Endodermal cell (in vitro differentiated cells): Measurements from ENCODE around the gene DUSP2. TPM values are rescaled to one million over a fixed set of nuclear protein-coding genes. Genes with fewer than 3 reads are reported as not detected.

Experiments
- DNase-seq: peaks from one replicate; pipeline ENCODE4 v3.0.0-alpha.2; 2017
- H3K27ac ChIP-seq: 2 replicates; pipeline ENCODE4 v1.5.1; 2013; ENCODE audit warnings: mild to moderate bottlenecking, low read depth, low read length, moderate library complexity
- H3K27me3 ChIP-seq: 2 replicates; pipeline ENCODE4 v1.6.1; 2013; ENCODE audit warnings: mild to moderate bottlenecking, low read length, moderate library complexity; ENCODE audit not compliant: insufficient read depth, control insufficient read depth, poor library complexity, severe bottlenecking
- H3K36me3 ChIP-seq: 2 replicates; pipeline ENCODE4 v1.7.0; 2013; ENCODE audit warnings: mild to moderate bottlenecking, low read length, moderate library complexity; ENCODE audit not compliant: control insufficient read depth, insufficient read depth
- H3K4me1 ChIP-seq: one replicate; pipeline ENCODE4 v1.7.0; 2013; ENCODE audit warnings: low read length; ENCODE audit not compliant: control insufficient read depth, insufficient read depth
- H3K4me3 ChIP-seq: 2 replicates; pipeline ENCODE4 v1.5.1; 2013; ENCODE audit warnings: mild to moderate bottlenecking, low read length, moderate library complexity
- H3K9ac ChIP-seq: 2 replicates; pipeline ENCODE4 v1.6.1; 2013; ENCODE audit warnings: mild to moderate bottlenecking, low read length, moderate library complexity; ENCODE audit not compliant: poor library complexity, severe bottlenecking; ENCODE audit errors: extremely low read depth
- H3K9me3 ChIP-seq: 2 replicates; pipeline ENCODE4 v1.6.1; 2013; ENCODE audit warnings: mild to moderate bottlenecking, low read length, moderate library complexity; ENCODE audit not compliant: control insufficient read depth
- H3K27ac Mint-ChIP-seq: 2 replicates; pipeline ENCODE4 v1.8.0; 2020; ENCODE audit warnings: mixed read lengths
- H3K27me3 Mint-ChIP-seq: 2 replicates; pipeline ENCODE4 v1.8.0; 2021; ENCODE audit warnings: mild to moderate bottlenecking, mixed read lengths; ENCODE audit not compliant: insufficient read depth
- H3K36me3 Mint-ChIP-seq: 2 replicates; pipeline ENCODE4 v1.8.0; 2020; ENCODE audit warnings: low read depth, mixed read lengths
- H3K4me1 Mint-ChIP-seq: 2 replicates; pipeline ENCODE4 v1.8.0; 2020; ENCODE audit warnings: mixed read lengths
- H3K4me3 Mint-ChIP-seq: 2 replicates; pipeline ENCODE4 v1.8.0; 2020; ENCODE audit warnings: mild to moderate bottlenecking, moderate library complexity, mixed read lengths
- H3K9me3 Mint-ChIP-seq: 2 replicates; pipeline ENCODE4 v1.8.0; 2020; ENCODE audit warnings: mild to moderate bottlenecking, mixed read lengths
- CTCF ChIP-seq: fragments of 200-600 bp; sonication (generic); conservative IDR thresholded peaks from 2 replicates; pipeline ENCODE4 v1.5.0; 2021; ENCODE audit warnings: antibody characterized with exemption, mild to moderate bottlenecking
- WGBS, 2 experiments: methylation state at CpG; one replicate each; pipeline versions ENCODE4 v1.1.5 to v1.1.7; 2013; ENCODE audit warnings: missing lambda C conversion rate in 2 of 2, mixed read lengths in 1 of 2; ENCODE audit not compliant: insufficient coverage in 1 of 2, insufficient read length in 1 of 2; 5-methylcytosine and 5-hydroxymethylcytosine counted together
- total RNA-seq, 2 donors: library from RNA; stranded (reverse); fragmentation: NEBNext Ultra II Directional in 1 of 2; extraction: Animal tissue kit (Norgen Biotek cat#: 25700) in 1 of 2; gene quantifications; 2 replicates in 1 of 2; 3 replicates in 1 of 2; pipeline ENCODE4 v1.2.1, GENCODE V29; 2021

Gene DUSP2
- total RNA-seq, 2 donors from 2014 or later = 1.6 to 2.2 TPM

DNA sequence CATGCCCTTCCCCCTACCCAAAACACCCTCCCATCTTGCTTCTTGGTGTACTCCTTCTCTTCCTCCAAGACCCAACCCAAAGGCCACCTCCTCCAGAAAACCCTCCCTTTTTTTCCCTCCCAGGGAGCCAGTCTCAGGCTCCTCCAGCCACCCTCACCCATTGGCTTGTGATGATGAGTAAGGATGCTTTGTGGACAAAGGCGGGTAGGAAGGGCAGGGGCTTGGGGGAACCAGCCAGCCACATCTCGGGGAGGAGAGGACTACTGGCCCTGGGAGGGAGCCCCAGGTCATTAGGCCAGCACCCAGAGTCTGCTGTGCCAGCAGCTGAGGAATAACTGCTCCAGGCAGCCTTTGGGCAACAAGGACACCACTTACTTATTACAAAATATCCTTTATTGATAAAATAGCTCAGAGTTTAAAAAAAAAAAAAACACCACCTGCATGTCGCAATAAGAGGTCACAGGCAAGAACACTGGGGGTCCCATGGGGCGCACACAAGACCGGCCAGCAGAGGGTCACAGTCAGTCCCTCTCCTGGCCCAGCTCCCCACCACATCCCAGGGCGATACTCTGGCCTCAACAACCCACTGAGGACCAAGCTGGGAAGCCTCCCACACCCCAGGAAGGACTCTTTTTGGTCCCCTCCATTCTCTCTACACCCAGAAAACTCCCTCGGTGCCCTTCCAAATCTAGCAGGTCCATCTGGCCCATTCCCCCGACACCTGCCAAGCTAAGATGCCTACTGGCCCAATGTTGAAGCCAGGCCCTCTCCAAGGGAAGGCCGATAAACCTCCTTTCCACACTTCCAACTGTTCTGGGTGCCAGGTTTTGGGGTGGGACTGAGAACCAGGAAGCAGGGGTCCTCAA is 32.5 kb downstream of the DUSP2 start:
- Histone ChIP-seq H3K9me3 (no peaks in the 10 kb centered on the region), H3K27me3 (peaks cover 19% of the 10 kb centered on the region), H3K9ac (no peak overlapping the region), H3K27ac (no peak overlapping the region), H3K36me3 (no peaks in the 10 kb centered on the region), H3K4me1 (peaks cover 8% of the 10 kb centered on the region), H3K4me3 (no peak overlapping the region)
- Mint-ChIP-seq H3K4me3 (no peak overlapping the region), H3K4me1 (peaks cover 19% of the 10 kb centered on the region), H3K36me3 (no peaks in the 10 kb centered on the region), H3K27me3 (peaks cover 36% of the 10 kb centered on the region), H3K27ac (peak overlapping the region; percentile 19), H3K9me3 (peaks cover 3% of the 10 kb centered on the region)
- no peak for TF ChIP-seq CTCF
- 89 to 90% methylated on average over 2 to 9 of the region's 9 CpGs for WGBS, 2 experiments
- no peak for DNase-seq

DNA sequence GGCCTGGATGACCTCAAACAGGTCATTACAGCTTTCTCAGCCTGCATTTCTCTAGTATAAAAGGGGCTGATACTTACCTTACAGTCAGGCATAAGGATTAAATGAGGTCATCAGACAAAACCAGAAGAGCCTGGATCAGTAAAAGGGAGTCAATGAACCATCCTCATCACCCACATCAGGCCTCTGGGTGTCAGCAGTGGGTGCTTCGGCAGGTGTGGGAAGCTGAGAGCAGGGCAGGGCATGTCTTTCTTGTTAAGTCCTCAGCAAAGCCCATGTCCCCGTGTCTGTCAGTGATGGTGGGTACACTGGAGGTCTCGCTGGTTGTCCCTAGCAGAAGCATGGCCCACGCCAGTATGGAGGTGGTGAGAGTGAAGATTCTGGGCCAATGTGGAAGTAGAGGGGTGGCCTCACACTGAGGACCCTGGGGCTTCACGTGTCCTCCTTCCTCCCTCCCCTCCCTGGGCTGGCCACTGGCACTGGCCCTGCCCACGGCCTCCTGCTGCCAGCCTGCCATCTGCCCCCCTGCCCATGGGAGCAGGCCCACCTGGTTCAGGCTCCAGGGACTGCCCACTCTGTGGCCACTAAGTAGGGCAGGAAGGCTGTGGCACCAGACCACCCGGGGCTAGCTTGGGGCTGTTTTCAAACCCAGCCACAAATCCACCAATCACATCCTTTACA is 33.3 kb downstream of the DUSP2 start:
- WGBS, 2 experiments = 91 to 100% methylated on average over 1 to 7 of the region's 7 CpGs
- no peak for TF ChIP-seq CTCF
- Mint-ChIP-seq H3K27ac (no peak overlapping the region), H3K4me1 (peaks cover 19% of the 10 kb centered on the region), H3K4me3 (no peak overlapping the region), H3K9me3 (peaks cover 3% of the 10 kb centered on the region), H3K36me3 (no peaks in the 10 kb centered on the region), H3K27me3 (peaks cover 29% of the 10 kb centered on the region)
- H3K27me3 ChIP-seq = peaks cover 12% of the 10 kb centered on the region
- no peaks in the 10 kb centered on the region for H3K36me3 ChIP-seq
- no peak overlapping the region for H3K9ac ChIP-seq
- H3K4me3 ChIP-seq = no peak overlapping the region
- H3K9me3 ChIP-seq = no peaks in the 10 kb centered on the region
- no peak overlapping the region for H3K27ac ChIP-seq
- H3K4me1 ChIP-seq = peaks cover 8% of the 10 kb centered on the region
- DNase-seq = peak; percentile 41

GRCh38 chr2:96111257-96111640 is 34.0 kb downstream of the DUSP2 start:
- 76 to 81% methylated on average over 4 of the region's 4 CpGs for WGBS, 2 experiments
- TF ChIP-seq CTCF = no peak
- peaks cover 28% of the 10 kb centered on the region for H3K27me3 Mint-ChIP-seq

More at GRCh38 chr2:96111257-96111640, 34.0 kb downstream of the DUSP2 start:
- no peak overlapping the region for H3K27ac Mint-ChIP-seq
- H3K4me1 Mint-ChIP-seq = peaks cover 19% of the 10 kb centered on the region
- DNase-seq = no peak
- Histone ChIP-seq H3K27ac (no peak overlapping the region), H3K9me3 (no peaks in the 10 kb centered on the region), H3K9ac (no peak overlapping the region), H3K4me1 (peaks cover 8% of the 10 kb centered on the region), H3K36me3 (no peaks in the 10 kb centered on the region), H3K4me3 (no peak overlapping the region), H3K27me3 (peaks cover 12% of the 10 kb centered on the region)
- peaks cover 3% of the 10 kb centered on the region for H3K9me3 Mint-ChIP-seq
- H3K4me3 Mint-ChIP-seq = no peak overlapping the region
- H3K36me3 Mint-ChIP-seq = no peaks in the 10 kb centered on the region
